HepG2 (cell line): ENCODE data around the gene PTPMT1.

Experiments
- ADNP ChIP-seq: sonication (generic); formaldehyde crosslinking; IDR thresholded peaks from 2 replicates; pipeline ENCODE4 v1.4.0; 2020; ENCODE audit warnings: missing genetic modification reagents
- CBX1 ChIP-seq: IDR thresholded peaks from one replicate; pipeline ENCODE4 v1.6.1; 2016; ENCODE audit warnings: antibody characterized with exemption, low read depth
- CREB1 ChIP-seq, 2 experiments: fragments of 450-650 bp in 1 of 2; IDR thresholded peaks; 2 replicates each; pipeline ENCODE4 v1.6.1; 2016 to 2017; ENCODE audit warnings: control low read depth in 1 of 2, mild to moderate bottlenecking in 1 of 2, missing compliant biosample characterization in 1 of 2, missing genetic modification characterization in 1 of 2
- CTCF ChIP-seq: sonication (generic); formaldehyde crosslinking; IDR thresholded peaks from 2 replicates; pipeline ENCODE4 v1.5.0; 2020; ENCODE audit warnings: mild to moderate bottlenecking, missing genetic modification reagents, moderate library complexity
- RAD21 ChIP-seq: fragments of 450-650 bp; formaldehyde crosslinking; IDR thresholded peaks from 2 replicates; pipeline ENCODE4 v1.5.0; 2020; ENCODE audit warnings: mild to moderate bottlenecking
- SMAD9 ChIP-seq: sonication (generic); formaldehyde crosslinking; IDR thresholded peaks from 2 replicates; pipeline ENCODE4 v1.5.1; 2020; ENCODE audit warnings: mild to moderate bottlenecking, missing genetic modification reagents
- YY1 ChIP-seq: IDR thresholded peaks from 2 replicates; pipeline ENCODE4 v1.6.1; 2011; ENCODE audit warnings: low read length, low read depth, moderate library complexity, mild to moderate bottlenecking; ENCODE audit not compliant: insufficient read depth, insufficient replicate concordance
- ZNF274 ChIP-seq: sonication (generic); formaldehyde crosslinking; IDR thresholded peaks from 2 replicates; pipeline ENCODE4 v1.5.1; 2020; ENCODE audit warnings: mild to moderate bottlenecking, missing genetic modification reagents

DNA sequence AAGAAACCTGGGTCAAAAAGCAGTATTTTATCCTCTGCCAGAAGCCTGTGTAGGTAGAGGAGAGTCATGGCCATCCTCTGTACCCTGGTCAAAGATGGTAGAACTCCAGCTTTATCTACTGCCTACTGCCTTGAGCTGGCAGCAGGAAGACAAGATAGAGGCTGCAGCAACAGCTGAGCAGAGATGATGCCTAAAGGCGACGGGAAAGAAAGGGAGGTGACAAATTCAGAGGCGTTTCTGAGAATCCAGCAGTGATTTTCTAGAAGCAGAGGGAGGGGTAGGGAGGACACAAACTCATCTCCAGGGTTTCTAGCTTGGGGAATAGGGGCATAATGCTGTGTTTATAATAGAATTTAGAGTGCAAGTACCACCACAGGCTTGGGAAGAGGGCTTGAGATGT is 44.3 kb downstream of the PTPMT1 start:
- TF ChIP-seq CBX1 (no peak), RAD21 (CRISPR knock-in tag) (no peak), CREB1 (IDR thresholded peaks at IDR 0.05) (no peak), CREB1 (CRISPR knock-in tag; IDR thresholded peaks at IDR 0.05) (no peak), ADNP (no peak), SMAD9 (CRISPR knock-in tag) (no peak), ZNF274 (CRISPR knock-in tag) (no peak), YY1 (no peak), CTCF (CRISPR knock-in tag) (no peak)
